Kidney epithelial cell (primary cell): ENCODE data around the gene SPHK2. TPM values are rescaled to one million over a fixed set of nuclear protein-coding genes. Genes with fewer than 3 reads are reported as not detected.
A peak's percentile ranks its signal among the peaks of the same experiment; 100 is the strongest.

ENCODE experiments used
- DNase-seq: peaks from one replicate; pipeline ENCODE4 v3.0.0-alpha.2; 2010; ENCODE audit warnings: low read depth
- H3K27me3 ChIP-seq: 2 replicates; pipeline ENCODE4 v1.6.0; 2011; ENCODE audit warnings: low read length; ENCODE audit not compliant: control insufficient read depth, insufficient read depth
- H3K36me3 ChIP-seq: 2 replicates; pipeline ENCODE4 v1.5.1; 2011; ENCODE audit warnings: low read length; ENCODE audit not compliant: control insufficient read depth, insufficient read depth
- H3K4me3 ChIP-seq: 2 replicates; pipeline ENCODE4 v1.5.1; 2011; ENCODE audit warnings: low read depth, mild to moderate bottlenecking, control low read depth, low read length
- total RNA-seq: library from RNA; depleted of rRNA; stranded (reverse); fragments of >200 nt; gene quantifications from 2 replicates; pipeline ENCODE4 v1.2.3, GENCODE V29; 2015
- TF ChIP-seq, protein P1 (sequence below): IDR thresholded peaks from 2 replicates; pipeline ENCODE4 v1.5.1; 2011; ENCODE audit warnings: mild to moderate bottlenecking, moderate library complexity, low read length, control low read depth, inconsistent platforms; ENCODE audit not compliant: insufficient read depth, poor library complexity, severe bottlenecking

Gene SPHK2
- total RNA-seq, 1 donor from 2014 or later = 27.9 TPM

DNA sequence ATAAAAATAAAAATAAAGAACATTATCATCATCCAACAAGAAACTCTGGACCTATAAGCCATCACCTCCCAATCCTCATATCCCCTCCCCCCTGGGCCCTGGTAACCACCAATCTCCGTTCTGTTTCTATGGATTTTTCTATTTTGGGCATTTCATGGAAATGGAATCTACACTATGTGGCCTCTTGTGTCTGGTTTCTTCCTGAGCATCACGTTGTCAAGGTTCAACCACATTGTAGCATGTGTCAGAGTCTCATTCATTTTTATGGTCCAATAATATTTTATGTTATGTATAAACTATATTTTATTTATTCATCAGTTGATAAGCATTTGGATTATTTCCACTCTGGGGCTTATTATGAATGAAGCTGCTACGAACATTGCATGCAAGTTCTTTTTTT, 40.4 kb upstream of the SPHK2 start:
- Histone ChIP-seq H3K36me3 (no peaks in the 10 kb centered on the region), H3K27me3 (no peaks in the 10 kb centered on the region), H3K4me3 (no peak overlapping the region)
- DNase-seq = no peak
- TF ChIP-seq, protein P1, sequence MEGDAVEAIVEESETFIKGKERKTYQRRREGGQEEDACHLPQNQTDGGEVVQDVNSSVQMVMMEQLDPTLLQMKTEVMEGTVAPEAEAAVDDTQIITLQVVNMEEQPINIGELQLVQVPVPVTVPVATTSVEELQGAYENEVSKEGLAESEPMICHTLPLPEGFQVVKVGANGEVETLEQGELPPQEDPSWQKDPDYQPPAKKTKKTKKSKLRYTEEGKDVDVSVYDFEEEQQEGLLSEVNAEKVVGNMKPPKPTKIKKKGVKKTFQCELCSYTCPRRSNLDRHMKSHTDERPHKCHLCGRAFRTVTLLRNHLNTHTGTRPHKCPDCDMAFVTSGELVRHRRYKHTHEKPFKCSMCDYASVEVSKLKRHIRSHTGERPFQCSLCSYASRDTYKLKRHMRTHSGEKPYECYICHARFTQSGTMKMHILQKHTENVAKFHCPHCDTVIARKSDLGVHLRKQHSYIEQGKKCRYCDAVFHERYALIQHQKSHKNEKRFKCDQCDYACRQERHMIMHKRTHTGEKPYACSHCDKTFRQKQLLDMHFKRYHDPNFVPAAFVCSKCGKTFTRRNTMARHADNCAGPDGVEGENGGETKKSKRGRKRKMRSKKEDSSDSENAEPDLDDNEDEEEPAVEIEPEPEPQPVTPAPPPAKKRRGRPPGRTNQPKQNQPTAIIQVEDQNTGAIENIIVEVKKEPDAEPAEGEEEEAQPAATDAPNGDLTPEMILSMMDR = no peak

DNA sequence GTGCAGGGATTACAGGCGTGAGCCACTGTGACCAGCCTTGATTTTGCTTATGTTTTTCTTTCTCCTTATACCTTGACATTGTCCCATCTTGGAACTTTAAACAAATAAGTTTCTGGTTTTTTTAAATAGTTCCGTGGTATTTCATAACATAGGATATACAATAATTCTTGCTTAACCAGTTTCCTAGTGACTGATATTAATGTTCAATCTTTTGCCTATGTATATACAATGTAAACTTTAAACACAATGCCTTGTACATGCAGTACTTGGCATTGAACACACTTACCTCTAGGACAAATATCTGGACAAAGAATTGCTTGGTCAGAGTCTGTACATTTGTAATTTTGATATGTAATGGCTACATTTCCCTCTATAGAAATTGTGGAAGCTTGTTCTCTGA, 37.1 kb upstream of the SPHK2 start:
- H3K4me3 ChIP-seq = no peak overlapping the region
- no peaks in the 10 kb centered on the region for H3K27me3 ChIP-seq
- no peak for DNase-seq
- no peaks in the 10 kb centered on the region for H3K36me3 ChIP-seq
- TF ChIP-seq, protein P1 = no peak

DNA sequence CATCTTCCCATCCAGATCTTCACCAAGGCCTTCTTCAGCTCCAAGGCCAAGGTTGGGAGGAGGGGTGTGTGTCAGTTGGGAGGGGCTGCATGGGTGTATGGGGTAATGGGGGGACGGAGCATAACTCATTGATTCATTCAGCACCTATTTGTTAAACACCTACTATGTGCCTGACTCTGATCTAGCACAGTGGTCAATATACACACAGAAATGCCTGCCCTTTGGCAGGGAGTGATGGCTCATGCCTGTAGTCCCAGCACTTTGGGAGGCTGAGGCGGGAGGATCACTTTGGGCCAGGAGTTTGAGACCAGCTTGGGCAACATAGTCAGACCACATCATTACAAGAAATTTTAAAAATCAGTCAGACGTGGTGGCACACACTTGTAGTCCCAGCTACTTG, 31.9 kb upstream of the SPHK2 start:
- Histone ChIP-seq H3K4me3 (no peak overlapping the region), H3K36me3 (no peaks in the 10 kb centered on the region), H3K27me3 (no peaks in the 10 kb centered on the region)
- TF ChIP-seq, protein P1 = no peak
- no peak for DNase-seq

DNA sequence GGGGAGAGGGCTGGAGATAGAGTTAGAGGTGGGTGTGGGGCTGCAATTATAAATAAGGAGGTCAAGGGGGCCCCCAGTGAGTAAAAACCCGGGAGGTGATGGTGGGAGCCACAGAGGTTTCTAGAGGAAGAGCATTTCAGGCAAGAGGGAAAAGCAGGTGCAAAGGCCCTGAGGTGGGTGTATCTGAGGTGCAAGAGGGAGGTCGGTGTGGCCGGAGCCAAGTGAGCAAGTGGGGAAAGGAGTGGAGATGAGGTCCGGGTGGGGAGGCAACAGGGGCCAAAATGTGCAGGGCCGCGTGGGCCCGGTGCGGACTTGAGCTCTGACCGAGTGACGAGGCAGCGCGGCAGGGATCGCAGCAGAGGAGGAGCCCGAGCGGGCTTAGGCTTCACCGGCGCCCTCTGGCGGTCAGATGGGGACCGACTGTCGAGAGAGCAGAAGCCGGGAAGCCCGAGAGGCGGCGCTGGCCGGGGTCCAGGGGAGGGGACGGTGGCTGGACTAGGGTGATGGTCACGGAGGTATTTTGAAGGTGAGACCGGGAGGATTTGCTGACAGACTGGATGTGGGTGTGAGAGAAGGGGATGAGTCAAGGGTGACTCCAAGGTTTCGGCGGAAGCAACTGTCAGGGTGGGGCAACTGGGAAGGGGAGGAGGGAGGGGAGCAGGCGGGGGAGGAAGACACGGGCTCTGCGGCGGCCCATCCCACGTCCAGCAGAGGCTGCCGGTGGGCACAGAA, 30.5 kb upstream of the SPHK2 start:
- TF ChIP-seq, protein P1 = peak; percentile 99
- no peaks in the 10 kb centered on the region for H3K36me3 ChIP-seq
- peak; percentile 61 for DNase-seq
- no peaks in the 10 kb centered on the region for H3K27me3 ChIP-seq
- peak overlapping the region; percentile 1 for H3K4me3 ChIP-seq

DNA sequence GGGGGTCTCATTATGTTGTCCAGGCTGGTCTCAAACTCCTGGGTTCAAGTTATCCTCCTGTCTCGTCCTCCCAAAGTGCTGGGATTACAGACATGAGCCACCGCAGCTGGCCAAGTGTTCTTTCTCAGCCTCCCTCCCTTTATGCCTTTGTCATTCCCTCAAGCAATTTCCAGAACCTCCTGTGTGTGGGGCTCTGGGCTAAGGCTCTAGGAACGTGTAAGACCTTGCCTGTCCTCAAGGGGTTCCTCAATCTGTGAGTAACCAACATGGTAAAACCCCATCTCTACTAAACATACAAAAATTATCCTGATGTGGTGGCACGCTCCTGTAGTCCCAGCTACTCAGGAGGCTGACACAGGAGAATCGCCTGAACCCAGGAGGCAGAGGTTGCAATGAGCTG, 28.3 kb upstream of the SPHK2 start:
- H3K4me3 ChIP-seq = no peak overlapping the region
- H3K27me3 ChIP-seq = no peaks in the 10 kb centered on the region
- TF ChIP-seq, protein P1 = no peak
- DNase-seq = no peak
- no peaks in the 10 kb centered on the region for H3K36me3 ChIP-seq

DNA sequence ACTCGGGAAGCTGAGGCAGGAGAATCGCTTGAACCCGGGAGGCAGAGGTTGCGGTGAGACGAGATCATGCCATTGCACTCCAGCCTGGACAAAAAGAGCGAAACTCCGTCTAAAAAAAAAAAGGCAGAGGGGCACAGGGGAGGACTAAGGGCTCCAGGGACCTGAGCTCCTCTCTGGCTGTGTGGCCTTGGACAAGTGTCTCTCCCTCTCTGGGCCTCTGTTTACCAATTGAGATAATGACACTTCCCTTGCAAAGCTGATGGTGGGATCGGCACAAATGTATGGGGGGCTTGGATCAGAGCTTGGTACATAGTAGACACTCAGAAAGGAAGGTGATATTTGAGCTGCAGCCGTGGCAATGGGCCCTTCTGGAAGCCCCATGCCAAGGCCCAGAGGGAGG, 24.1 kb upstream of the SPHK2 start:
- H3K4me3 ChIP-seq = no peak overlapping the region
- DNase-seq = no peak
- TF ChIP-seq, protein P1 = no peak
- no peaks in the 10 kb centered on the region for H3K36me3 ChIP-seq
- peaks cover 11% of the 10 kb centered on the region for H3K27me3 ChIP-seq
